ENCODE measurements around the gene RASD1. TPM values are rescaled to one million over a fixed set of nuclear protein-coding genes. Genes with fewer than 3 reads are reported as not detected.
A peak's percentile ranks its signal among the peaks of the same experiment; 100 is the strongest.

Gene RASD1
- total RNA-seq, 1 experiment from 2014 or later, result 5.7 TPM

- peak overlapping the region in 1 of 3 experiments; percentile 76; a peak in 1 of 7 replicates for H3K27ac Mint-ChIP-seq
- H3K4me3 Mint-ChIP-seq, result no peak overlapping the region
- H3T11ph ChIP-seq (ENCODE audit: low read length), result no peak overlapping the region
- peaks cover 13 to 15% of the 10 kb centered on the region in 2 experiments for H3K4me1 Mint-ChIP-seq
- no peak overlapping the region for H2BK15ac ChIP-seq (ENCODE audit: low read depth, low read length)
- H3K27me3 ChIP-seq (ENCODE audit: insufficient read depth, low read length), result no peaks in the 10 kb centered on the region
- no peaks in the 10 kb centered on the region; a peak in 1 of 5 replicates for H3K9me3 Mint-ChIP-seq
- no peak overlapping the region for H4K8ac ChIP-seq (replicated peaks; ENCODE audit: insufficient read length, low read depth, low read length)
- no peak overlapping the region for H4K5ac ChIP-seq (ENCODE audit: insufficient read length, low read depth, low read length)
- no peak overlapping the region for H2BK5ac ChIP-seq (ENCODE audit: insufficient read length, low read length)
- H4K91ac ChIP-seq (ENCODE audit: insufficient read length, low read depth, low read length), result no peak overlapping the region
- H2AFZ ChIP-seq (ENCODE audit: low read length), result no peak overlapping the region
- H3K9ac ChIP-seq (ENCODE audit: extremely low read depth, insufficient read length, low read length), result no peak overlapping the region
- no peaks in the 10 kb centered on the region for H3K9me3 ChIP-seq (ENCODE audit: control insufficient read depth, low read depth, low read length)
- no peak for DNase-seq
- no peak overlapping the region for H2BK20ac ChIP-seq (ENCODE audit: low read depth, low read length, poor library complexity, severe bottlenecking)
- H3K23me2 ChIP-seq (ENCODE audit: insufficient read length, low read depth, low read length, poor library complexity, severe bottlenecking), result peaks cover 4% of the 10 kb centered on the region
- no peak overlapping the region for H3K23ac ChIP-seq (ENCODE audit: insufficient read length, low read depth, low read length)
- H3K36me3 Mint-ChIP-seq (ENCODE audit: insufficient read depth in 1 of 3, low read depth in 3 of 3), result no peaks in the 10 kb centered on the region; a peak in 1 of 7 replicates
- peaks cover 3% of the 10 kb centered on the region for H3K79me1 ChIP-seq (ENCODE audit: insufficient read depth, low read depth, low read length, poor library complexity, severe bottlenecking)
- peaks cover 38% of the 10 kb centered on the region for H3K27me3 Mint-ChIP-seq (ENCODE audit: low read depth)
- peaks cover 3% of the 10 kb centered on the region; the same call in 1 of the 2 replicates for H3K79me2 ChIP-seq (ENCODE audit: insufficient read depth, low read length)
- H3K27ac ChIP-seq (ENCODE audit: insufficient read length, low read depth, low read length), result no peak overlapping the region
- H3K18ac ChIP-seq (ENCODE audit: insufficient read length, low read depth, low read length), result no peak overlapping the region
- WGBS (ENCODE audit: extremely low coverage, insufficient read length, low lambda C conversion rate), result no CpG with 5 or more reads among the region's 7 CpGs
- H3K56ac ChIP-seq (ENCODE audit: insufficient read length, low read depth, low read length), result no peak overlapping the region
- H3K4ac ChIP-seq (ENCODE audit: low read depth, low read length), result no peak overlapping the region
- no peaks in the 10 kb centered on the region for H4K20me1 ChIP-seq (ENCODE audit: control insufficient read depth, insufficient read depth, insufficient read length)
- H2AK5ac ChIP-seq (ENCODE audit: insufficient read length, low read length), result no peak overlapping the region
- no peak overlapping the region for H2BK12ac ChIP-seq (ENCODE audit: insufficient read length, low read depth, low read length)
- no peak overlapping the region for H3K14ac ChIP-seq (ENCODE audit: insufficient read depth, low read length)
- no peaks in the 10 kb centered on the region for H3K4me1 ChIP-seq (ENCODE audit: insufficient read depth, low read length)
- TF ChIP-seq CTCF (conservative IDR thresholded peaks at IDR 0.05), result no peak
- no peak overlapping the region for H2BK120ac ChIP-seq (ENCODE audit: low read depth, low read length, poor library complexity, severe bottlenecking)
- H3K4me2 ChIP-seq (ENCODE audit: insufficient read depth, insufficient read length, low read length), result no peak overlapping the region
These were observed 21.9 kb downstream of the RASD1 start for GRCh38 chr17:17474341-17474740.
